KMS-11 (cell line): ENCODE results near the gene POU2AF2.
A peak's percentile ranks its signal among the peaks of the same experiment; 100 is the strongest.

Experiments used
- H2AFZ ChIP-seq: fragments of 200-600 bp; sonication (generic); 2 replicates; pipeline ENCODE4 v1.6.1; 2016; ENCODE audit warnings: antibody characterized with exemption, mixed run types, low read depth
- H3K27ac ChIP-seq: fragments of 200-600 bp; sonication (generic); 2 replicates; pipeline ENCODE4 v1.6.1; 2016; ENCODE audit warnings: mild to moderate bottlenecking, mixed run types
- H3K27me3 ChIP-seq: fragments of 200-600 bp; sonication (generic); 2 replicates; pipeline ENCODE4 v1.6.1; 2017; ENCODE audit warnings: mild to moderate bottlenecking, low read depth, mixed run types, moderate library complexity; ENCODE audit not compliant: insufficient read depth
- H3K36me3 ChIP-seq: fragments of 200-600 bp; sonication (generic); 2 replicates; pipeline ENCODE4 v1.6.1; 2017; ENCODE audit warnings: mild to moderate bottlenecking, mixed run types; ENCODE audit not compliant: insufficient read depth
- H3K4me1 ChIP-seq: fragments of 200-600 bp; sonication (generic); 2 replicates; pipeline ENCODE4 v1.6.1; 2016; ENCODE audit warnings: mild to moderate bottlenecking, low read depth, mixed run types; ENCODE audit not compliant: poor library complexity, severe bottlenecking
- H3K4me2 ChIP-seq: fragments of 200-600 bp; sonication (generic); 2 replicates; pipeline ENCODE4 v1.7.0; 2016; ENCODE audit warnings: mild to moderate bottlenecking, mixed run types
- H3K4me3 ChIP-seq: fragments of 200-600 bp; sonication (generic); IDR thresholded peaks from 2 replicates; pipeline ENCODE4 v1.6.1; 2017; ENCODE audit warnings: low read depth, low read length, mixed read lengths; ENCODE audit not compliant: insufficient read depth
- H3K79me2 ChIP-seq: fragments of 200-600 bp; sonication (generic); 2 replicates; pipeline ENCODE4 v1.6.1; 2016; ENCODE audit warnings: low read depth, mixed run types; ENCODE audit not compliant: insufficient read depth
- H3K9ac ChIP-seq: fragments of 200-600 bp; sonication (generic); 2 replicates; pipeline ENCODE4 v1.6.1; 2016; ENCODE audit warnings: mild to moderate bottlenecking, mixed run types
- H4K20me1 ChIP-seq: fragments of 200-600 bp; sonication (generic); 2 replicates; pipeline ENCODE4 v1.6.1; 2016; ENCODE audit warnings: mild to moderate bottlenecking, mixed run types; ENCODE audit not compliant: insufficient read depth
- CTCF ChIP-seq: fragments of 200-600 bp; sonication (generic); conservative IDR thresholded peaks from 2 replicates; pipeline ENCODE4 v1.6.1; 2017; ENCODE audit warnings: low read depth, mild to moderate bottlenecking, antibody characterized with exemption, low read length, moderate library complexity, mixed read lengths

The POU2AF2 gene

DNA sequence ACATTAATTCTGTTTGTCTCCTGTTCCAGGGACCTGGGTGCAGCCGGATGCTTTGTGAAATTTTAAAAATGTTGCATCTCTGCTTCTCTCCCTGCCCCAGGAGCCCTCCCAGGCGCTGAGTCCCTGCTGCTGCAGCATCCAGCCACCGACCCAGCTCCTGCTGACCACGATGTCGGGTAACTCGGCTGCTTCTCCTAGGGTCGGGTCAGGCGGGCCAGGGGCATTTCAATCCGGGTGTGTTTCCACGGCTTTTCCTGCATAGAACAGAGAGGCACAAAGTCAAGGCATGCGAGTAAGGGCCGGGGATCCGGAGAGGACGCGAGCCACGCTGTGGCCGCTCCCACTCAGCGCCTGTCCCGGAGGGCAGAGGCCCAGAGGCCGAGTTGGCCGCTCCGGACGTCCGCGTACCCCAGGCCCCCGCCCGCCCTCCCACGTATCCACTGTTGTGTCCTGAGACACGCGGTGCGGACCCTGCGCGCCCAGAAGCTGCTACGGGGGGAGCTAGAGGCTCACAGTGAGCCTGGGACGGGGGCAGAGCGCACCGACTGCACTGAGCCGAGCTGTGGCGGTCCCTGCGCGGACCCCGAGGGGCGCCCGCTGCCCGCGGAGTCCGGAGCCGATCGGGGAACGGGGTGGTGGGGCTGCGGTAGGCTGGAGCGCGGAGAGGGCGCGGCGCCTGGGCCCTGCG lies 53.0 kb downstream of the POU2AF2 start, which contains the start of gene POU2AF3:
Gene POU2AF3, plus strand, starts transcription at position 134 of the 688 bp plus-strand sequence. Its CDS starts 36 bp downstream, at position 170.
- H3K4me1 ChIP-seq, result no peaks in the 10 kb centered on the region
- no peaks in the 10 kb centered on the region for H3K79me2 ChIP-seq
- H3K9ac ChIP-seq, result peak within 1 kb of the TSS; percentile 50; the same call in 1 of the 2 replicates
- H2AFZ ChIP-seq, result peak within 1 kb of the TSS; percentile 69
- no peaks in the 10 kb centered on the region for H3K36me3 ChIP-seq
- no peaks in the 10 kb centered on the region for H3K27me3 ChIP-seq
- TF ChIP-seq CTCF, result no peak
- H3K27ac ChIP-seq, result no peak within 1 kb of the TSS
- H3K4me3 ChIP-seq, result no peak within 1 kb of the TSS
- peak within 1 kb of the TSS; percentile 46 for H3K4me2 ChIP-seq
- no peaks in the 10 kb centered on the region for H4K20me1 ChIP-seq

- H3K36me3 ChIP-seq, result no peaks in the 10 kb centered on the region
- H3K27ac ChIP-seq, result no peak overlapping the region
- TF ChIP-seq CTCF, result peak; percentile 39; the same call in 1 of the 2 replicates
- no peaks in the 10 kb centered on the region for H3K27me3 ChIP-seq
- H2AFZ ChIP-seq, result peak overlapping the region; percentile 69
- no peak overlapping the region for H3K4me3 ChIP-seq
- H3K4me1 ChIP-seq, result no peaks in the 10 kb centered on the region
- no peaks in the 10 kb centered on the region for H3K79me2 ChIP-seq
- peak overlapping the region; percentile 50; the same call in 1 of the 2 replicates for H3K9ac ChIP-seq
- H3K4me2 ChIP-seq, result peak overlapping the region; percentile 46
- no peaks in the 10 kb centered on the region for H4K20me1 ChIP-seq
Measured at GRCh38 chr11:111299101-111300026, 53.8 kb downstream of the POU2AF2 start.

DNA sequence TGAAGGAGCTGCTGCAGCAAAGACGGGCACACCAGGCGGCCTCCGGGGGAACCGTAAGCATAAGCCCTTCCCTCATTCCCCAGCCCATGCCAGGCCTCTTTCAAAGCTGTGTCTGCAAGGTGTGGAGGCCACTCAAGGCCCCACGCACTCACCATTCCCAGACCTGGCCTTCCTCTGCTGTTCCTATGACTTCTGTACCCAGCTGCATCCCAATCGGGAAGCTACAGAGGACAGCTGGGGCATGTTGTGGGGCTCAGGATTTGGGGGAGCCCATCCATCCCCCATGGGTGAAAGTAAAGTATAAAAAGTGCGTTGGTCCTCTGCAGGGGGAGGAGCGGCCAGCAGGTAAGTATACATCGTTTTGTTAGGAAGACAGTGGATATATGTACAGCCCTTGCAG lies 55.0 kb downstream of the POU2AF2 start:
- no peak overlapping the region for H3K4me3 ChIP-seq
- H4K20me1 ChIP-seq, result no peaks in the 10 kb centered on the region
- H3K4me1 ChIP-seq, result no peaks in the 10 kb centered on the region
- H3K27ac ChIP-seq, result no peak overlapping the region
- H3K9ac ChIP-seq, result no peak overlapping the region
- no peak overlapping the region for H3K4me2 ChIP-seq
- H3K36me3 ChIP-seq, result no peaks in the 10 kb centered on the region
- H2AFZ ChIP-seq, result no peak overlapping the region
- H3K79me2 ChIP-seq, result no peaks in the 10 kb centered on the region
- no peaks in the 10 kb centered on the region for H3K27me3 ChIP-seq
- TF ChIP-seq CTCF, result no peak

DNA sequence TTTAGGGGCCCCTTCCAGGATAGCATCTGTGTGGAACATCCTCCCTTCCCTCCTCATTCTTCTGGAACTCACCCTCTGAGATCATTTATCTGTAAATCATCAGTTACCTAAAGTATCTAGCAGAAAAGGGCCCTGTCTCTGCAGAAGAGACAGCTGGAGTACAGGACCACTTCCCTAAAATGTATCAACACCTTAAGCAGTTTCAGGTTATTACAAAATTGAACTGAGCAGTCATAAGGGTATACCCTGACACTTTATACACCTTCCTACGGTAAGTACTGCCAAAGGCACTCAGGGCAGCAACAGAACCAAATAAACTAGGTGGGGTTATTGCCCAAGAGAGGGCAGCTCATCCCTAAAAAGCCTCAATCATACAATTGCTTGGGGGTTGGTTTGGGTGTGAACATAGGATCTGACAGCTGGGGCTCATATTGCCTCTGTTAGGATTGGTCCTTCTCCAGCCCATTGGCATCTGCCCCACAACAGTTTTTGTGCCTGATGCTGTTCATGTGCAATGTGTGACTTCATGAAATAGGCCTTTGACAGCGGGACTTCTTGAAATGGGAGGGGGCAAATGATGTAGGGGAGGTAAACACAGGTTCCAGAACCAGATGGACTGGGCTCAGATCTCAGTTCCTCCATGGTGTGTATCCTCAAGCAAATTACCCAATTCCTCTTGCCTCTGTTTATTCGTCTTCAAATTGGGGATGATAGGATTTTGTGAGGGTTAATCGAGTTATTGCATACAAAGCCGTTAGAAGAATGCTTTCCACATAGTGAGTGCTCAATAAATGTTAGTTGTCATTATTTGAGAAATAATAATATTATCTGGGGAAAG lies 55.7 kb downstream of the POU2AF2 start:
- Histone ChIP-seq H3K27ac (no peak overlapping the region), H4K20me1 (no peaks in the 10 kb centered on the region), H3K9ac (no peak overlapping the region), H3K4me3 (no peak overlapping the region), H3K79me2 (no peaks in the 10 kb centered on the region), H2AFZ (no peak overlapping the region), H3K4me1 (no peaks in the 10 kb centered on the region), H3K4me2 (no peak overlapping the region), H3K27me3 (no peaks in the 10 kb centered on the region), H3K36me3 (no peaks in the 10 kb centered on the region)
- no peak for TF ChIP-seq CTCF
